Activated effector memory CD4-positive, alpha-beta T cell treated with anti-CD3 and anti-CD28 coated beads, Interleukin-2, amount 50 U/mL, for 16 hours (primary cell): Measurements from ENCODE around the gene ZNF396.

Experiments used
- DNase-seq: peaks from one replicate; pipeline ENCODE4 v3.0.0-alpha.2; 2020

Gene ZNF396

DNA sequence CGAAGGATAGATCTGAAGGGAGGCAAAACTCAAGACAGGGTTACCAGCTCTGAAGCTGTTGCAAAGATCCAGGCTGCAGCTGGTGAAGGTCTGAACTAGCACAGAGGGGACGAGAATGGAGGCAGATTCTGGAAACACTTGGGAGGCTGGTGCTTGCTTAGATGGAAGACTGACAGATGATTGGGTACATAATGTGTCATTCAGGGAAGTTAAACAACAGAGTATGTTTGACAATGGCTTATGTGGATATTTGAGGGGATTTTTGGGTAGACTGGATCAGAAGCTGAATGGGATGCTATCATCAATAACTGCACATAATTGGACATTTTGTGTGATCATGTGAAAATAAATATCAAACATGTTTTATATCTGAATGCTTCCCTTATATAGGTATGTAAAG lies 2.3 kb upstream of the ZNF396 start:
- DNase-seq: no peak

DNA sequence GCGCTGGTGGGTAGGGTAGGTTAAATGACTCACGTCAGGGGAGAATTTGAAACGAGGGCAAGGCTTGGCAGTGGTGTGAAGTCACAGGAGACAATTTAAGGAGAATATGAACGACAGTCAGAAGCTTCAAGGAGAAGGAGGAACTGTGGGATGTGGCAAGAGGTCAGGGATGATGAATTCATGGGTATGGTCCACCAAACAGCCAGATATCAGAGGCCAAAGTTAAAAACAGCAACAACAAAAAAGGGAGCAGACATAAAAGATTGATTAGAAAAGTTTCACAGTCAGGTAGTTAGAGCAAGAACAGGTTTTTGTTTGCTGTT lies 1.4 kb upstream of the ZNF396 start:
- no peak for DNase-seq

DNA sequence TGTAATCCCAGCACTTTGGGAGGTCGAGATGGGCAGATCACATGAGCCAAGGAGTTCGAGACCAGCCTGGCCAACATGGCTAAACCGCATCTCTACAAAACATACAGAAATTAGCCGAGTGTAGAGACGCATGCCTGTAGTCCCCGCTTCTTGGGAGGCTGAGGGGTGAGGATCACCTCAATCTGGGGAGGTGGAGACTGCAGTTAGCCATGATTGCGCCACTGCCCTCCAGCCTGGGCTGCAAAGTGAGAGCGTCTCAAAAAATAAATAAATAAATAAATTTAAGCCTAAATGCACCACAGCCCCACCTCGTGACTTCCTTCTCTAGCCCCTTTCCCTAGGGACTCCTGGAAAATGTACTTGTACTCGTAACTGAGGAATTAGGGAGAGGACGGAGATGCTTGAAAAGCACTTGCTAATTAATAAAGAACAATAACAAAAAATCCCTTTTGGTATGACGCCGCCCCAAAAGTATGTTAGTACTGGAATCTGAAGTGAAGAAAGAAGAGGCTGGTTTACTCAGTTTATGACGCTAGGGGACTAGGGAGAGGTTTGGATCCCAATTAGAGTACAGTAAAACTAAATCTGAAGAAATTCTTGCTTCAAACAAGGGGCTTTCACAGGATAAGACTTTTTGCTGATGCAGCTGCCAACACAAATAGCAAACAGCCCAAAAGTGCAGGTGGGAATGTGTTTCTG lies 887 bp upstream of the ZNF396 start:
- DNase-seq: no peak

DNA sequence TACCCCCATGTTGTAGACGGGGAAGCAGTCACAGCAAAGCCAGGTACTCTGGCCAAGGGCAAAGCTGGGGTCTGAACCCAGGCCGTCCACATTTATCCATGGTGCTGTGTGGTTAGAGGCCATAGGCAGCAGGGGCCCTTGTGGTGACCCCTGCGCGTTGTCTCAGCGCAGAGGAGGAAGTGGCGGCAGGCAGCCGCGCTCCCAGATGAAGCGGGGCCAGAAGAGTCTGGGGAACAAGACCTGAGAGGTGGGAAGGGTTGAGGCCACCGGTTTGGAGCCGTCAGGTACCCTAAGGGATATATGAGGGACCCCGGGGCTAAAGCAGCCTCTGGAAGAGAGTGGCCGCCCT lies 770 bp downstream of the ZNF396 start:
- no peak for DNase-seq

DNA sequence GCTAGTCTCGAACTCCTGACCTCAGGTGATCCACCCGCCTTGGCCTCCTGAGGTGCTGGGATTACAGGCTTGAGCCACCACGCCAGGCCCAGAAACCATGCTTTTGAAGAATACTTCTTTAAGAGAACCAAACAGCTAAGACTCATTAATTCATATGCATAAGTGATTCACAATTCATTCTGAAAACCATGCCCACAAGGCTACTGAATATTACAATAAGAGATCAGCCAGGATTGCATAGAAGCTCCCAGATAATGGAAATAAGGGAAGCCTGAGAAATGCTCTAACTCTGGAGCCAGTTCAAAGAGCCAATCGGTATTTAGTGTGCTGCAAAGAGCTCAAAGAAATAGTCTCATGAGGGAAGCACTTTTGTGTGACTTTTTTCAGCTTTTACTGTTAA lies 2.4 kb downstream of the ZNF396 start:
- no peak for DNase-seq

DNA sequence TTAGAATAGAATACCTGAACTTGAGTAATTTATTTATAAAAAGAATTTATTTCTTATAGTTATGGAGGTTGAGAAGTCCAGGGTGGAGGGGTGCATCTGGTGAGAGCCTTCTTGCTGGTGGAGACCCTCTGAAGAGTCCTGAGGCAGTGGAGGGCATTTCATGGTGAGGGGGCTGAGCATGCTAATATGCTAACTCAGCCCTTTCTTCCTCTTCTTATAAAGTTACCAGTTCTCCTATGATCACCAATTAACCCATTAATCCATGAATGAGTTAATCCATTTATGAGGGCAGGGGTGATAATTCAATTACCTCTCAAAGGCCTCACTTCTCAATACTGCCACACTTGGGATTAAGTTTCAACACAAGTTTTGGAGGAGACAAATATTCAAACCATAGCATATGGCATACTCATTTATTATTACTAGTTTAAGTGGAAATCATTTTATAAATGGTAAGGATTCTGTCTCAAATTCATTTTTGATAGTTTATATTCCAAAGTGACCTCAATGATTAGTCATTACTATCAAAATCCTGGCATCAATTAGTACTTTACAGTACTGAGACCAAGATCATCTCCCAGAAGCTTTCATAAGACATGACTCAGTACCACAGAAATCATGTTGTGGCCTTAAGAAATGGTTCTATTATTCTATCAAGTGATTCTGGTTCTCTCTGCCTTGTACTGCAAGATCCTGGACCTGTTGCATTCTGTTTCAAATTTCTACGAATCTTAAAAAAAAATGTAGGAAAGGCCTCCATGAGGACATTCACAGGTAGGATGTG lies 5.5 kb downstream of the ZNF396 start:
- no peak for DNase-seq

DNA sequence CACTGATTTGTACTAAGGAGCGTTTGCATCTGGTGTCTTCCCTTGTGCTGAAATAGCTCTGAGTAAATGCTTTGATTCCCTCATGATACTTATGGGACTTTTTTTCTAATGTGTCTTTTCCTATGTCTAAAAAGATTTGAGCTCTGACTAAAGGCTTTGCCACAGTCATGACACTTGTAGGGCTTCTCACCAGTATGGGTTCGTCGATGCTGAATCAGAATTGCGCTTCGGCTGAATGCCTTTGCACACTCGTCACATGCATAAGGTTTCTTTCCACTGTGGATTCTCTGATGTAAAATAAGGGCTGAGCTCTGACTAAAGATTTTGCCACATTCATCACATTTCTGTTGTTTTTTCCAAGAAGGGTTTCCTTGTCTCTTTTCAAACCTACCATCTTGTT lies 8.0 kb downstream of the ZNF396 start:
- no peak for DNase-seq

DNA sequence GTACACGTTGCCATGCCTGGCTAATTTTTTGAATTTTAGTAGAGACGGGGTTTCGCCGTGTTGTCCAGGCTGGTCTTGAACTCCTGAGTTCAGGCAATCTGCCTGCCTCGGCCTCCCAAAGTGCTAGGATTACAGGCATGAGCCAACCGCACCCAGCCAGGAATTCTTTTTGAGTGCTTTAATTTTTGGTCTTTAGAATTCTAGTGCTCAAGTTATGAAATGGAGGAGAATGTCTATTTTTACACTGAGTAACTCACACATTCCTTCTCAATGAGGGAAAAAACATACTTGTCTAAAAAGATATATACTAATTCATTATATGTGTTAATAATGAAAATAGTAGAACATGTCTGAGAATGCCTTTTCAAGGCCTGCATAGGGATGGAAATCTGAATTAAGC lies 8.5 kb downstream of the ZNF396 start:
- no peak for DNase-seq

DNA sequence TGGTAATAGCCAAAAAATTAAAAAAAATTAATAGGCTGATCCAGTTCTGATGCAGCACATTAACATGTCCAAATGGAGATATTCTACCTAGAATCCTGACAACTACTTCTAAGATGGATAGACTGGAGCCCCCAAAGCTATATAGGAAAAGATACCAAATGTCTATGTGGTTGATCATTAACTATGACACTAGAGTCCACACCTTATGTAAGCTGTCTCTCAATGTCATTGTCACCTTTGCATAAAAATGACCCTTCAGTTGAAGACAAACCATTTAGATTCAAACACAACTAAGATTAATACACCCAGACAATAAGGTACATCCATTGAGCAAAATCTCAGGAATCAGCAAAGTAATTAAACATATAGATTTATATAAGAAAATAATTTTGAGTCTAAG lies 14.6 kb downstream of the ZNF396 start:
- DNase-seq: no peak

DNA sequence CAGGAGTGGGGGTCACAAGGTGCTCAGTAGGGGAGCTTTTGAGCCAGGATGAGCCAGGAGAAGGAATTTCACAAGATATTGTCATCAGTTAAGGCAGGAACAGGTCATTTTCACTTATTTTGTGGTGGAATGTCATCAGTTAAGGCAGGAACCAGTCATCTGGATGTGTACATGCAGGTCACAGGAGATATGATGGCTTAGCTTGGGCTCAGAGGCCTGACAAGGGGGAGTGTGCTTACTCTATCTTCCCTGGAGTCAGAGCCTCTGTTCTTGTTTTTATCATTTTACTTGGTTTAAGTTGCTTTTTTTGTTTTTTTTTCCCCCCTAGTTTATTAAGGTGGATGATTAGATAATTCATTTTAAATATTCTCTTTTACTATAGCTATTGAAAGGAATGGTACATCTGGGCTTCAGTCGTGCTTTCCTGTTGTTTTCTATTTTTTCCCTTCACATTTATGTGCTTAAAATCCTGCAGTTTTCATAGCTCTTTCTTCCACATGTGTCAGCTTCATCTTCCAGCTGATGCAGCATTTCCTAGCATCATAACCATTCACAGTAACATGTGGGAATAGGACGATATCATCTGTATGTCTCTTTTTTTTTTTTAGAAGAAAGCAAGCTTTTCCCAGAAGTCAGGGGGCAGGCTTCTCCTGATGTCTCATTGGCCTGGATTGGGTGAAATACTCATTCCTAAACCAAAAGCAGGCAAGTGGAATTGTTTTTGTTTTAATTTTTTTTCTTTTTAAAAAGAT lies 15.4 kb downstream of the ZNF396 start:
- no peak for DNase-seq

DNA sequence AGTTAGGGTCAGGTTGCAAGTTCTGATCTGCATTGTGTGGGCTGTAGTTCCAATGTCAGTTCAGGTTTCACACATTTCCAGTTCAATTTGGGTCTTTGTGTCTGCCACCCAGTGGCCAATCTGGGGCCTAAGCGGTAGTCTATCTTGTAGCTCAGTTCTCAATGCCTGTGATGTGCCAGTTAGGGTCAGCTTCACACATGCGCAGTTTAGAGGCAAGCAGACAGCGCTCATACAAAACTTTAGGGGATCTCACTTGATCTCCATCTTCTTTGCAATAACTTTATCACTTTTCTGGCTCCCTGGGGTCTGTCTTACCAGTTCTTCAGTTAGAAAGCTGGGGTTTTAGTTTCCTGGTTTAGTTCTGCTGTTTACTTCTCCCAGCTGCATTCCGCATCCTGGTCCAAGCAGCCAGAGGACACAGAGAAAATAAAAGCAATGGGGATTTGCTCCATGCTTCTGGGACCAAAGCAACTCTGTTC lies 22.0 kb downstream of the ZNF396 start:
- peak; percentile 83 for DNase-seq

DNA sequence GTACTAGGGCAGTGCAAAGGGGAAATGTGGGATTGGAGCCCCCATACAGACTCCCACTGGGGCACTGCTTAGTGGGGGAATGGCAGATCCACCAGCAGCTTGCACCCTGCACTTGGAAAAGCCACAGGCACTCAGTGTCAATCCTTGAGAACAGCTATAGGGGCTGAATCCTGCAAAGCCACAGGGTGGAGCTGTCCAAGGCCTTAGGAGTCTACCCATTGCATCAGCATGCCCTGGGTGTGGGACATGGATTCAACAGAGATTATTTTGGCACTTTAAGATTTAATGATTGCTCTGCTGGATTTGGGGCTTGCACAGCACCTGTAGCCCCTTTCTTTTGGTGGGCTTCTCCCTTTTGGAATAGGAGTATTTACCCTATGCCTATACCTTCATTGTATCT lies 24.4 kb downstream of the ZNF396 start:
- no peak for DNase-seq

DNA sequence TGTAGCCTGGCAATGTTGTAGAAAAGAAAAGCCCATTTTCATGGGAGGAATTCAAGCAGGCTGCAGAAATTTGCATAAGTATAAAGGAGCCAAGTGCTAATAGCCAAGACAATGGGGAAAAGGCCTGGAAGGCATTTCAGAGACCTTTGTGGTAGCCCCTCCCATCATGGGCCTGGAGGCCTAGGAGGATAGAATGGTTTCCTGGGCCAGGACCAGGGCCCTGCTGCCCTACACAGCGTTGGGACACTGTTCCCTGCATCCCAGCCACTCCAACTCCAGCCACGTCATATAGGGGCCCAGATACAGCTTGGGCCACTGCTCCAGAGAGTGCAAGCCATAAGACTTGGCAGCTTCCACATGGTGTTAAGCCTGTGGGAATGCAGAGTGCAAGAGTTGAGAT lies 24.9 kb downstream of the ZNF396 start:
- no peak for DNase-seq

DNA sequence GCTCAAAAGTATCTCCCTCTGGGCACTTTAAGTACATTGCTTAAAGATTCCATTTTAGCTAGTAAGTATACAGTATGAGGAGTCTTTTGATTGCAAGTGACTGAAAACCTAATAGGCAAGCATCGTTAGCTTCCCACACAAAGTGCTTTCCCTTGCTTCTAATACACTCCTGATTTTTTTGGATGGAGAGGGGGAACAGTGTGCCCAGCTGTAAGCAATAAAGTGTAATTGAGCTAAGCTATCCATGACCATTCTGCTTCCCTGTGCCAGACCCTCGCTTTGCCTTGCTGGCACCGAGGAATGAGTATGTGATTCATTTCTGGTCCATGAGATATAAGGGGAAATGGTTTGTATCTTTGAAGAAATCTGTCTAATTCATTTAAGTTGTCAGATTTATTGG lies 29.1 kb downstream of the ZNF396 start:
- DNase-seq: no peak

DNA sequence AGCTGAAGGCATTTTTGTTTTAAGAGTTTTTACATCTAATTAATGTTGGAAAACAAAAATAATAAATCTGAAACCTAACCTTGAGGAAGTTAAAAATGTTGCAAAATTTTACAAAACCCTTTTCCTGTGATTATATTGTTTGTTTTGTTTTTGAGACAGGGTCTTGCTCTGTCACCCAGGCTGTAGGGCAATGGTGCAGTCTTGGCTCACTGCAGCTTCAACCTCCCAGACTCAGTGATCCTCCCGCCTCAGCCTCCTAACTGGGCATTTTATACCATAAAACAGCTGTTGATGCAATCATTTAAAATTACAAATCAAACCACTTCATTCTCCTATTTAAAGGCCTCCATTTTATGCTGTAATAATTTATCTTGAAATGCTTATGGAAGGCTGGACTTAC lies 31.2 kb downstream of the ZNF396 start:
- DNase-seq: no peak

DNA sequence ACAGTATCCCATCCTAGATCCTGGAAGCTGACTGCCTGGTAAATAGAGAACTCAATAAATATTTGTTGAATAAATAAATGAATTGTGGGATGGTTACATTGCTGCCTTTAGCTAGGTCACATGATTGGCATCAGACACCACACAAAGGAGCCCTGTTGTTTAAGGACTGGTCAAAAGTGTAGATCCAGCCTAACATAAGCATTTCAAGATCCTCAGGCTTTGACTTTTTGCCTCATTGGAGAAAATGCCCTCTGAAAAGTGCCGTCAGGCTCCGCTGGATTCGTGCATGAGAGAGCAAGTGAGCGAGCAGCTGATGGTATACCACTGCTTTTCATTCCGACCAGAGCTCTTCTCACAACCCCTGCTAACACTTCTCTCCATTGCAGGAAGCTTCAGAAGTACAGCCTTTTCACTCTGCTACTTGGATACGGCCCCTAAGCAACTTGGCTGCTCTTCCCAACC lies 31.6 kb downstream of the ZNF396 start:
- DNase-seq: no peak

DNA sequence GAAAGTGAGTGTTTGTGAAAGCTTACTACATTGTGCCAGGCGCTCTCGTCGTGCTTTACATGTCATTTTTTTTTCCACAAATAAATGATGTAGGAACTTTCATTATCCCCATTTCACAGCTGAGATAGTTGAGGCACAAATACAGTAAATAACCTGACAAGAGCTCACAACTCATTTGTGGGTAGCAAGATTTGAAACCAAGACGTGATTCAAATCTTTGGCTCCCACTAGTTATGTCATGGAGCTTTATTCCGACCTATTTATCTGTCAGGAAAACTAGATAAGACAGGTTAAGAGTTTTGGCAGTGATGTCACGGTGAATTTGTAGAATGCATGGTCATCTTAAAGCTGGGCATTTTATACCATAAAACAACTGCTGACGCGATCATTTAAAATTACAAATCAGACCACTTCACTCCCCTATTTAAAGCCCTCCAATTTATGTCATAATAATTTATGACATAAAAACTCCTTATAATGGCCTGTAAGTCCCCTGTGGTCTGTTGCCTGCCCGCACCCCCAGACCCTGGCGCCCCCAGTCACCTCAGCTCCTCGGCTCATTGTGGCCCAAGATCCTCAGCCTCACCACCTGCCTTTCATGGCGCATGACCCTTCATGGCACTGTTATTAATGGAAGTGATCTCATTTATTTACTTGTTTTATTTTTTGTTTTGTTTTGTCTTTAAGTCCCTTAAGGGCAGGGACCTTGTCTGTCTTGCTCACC lies 32.2 kb downstream of the ZNF396 start:
- DNase-seq: no peak

DNA sequence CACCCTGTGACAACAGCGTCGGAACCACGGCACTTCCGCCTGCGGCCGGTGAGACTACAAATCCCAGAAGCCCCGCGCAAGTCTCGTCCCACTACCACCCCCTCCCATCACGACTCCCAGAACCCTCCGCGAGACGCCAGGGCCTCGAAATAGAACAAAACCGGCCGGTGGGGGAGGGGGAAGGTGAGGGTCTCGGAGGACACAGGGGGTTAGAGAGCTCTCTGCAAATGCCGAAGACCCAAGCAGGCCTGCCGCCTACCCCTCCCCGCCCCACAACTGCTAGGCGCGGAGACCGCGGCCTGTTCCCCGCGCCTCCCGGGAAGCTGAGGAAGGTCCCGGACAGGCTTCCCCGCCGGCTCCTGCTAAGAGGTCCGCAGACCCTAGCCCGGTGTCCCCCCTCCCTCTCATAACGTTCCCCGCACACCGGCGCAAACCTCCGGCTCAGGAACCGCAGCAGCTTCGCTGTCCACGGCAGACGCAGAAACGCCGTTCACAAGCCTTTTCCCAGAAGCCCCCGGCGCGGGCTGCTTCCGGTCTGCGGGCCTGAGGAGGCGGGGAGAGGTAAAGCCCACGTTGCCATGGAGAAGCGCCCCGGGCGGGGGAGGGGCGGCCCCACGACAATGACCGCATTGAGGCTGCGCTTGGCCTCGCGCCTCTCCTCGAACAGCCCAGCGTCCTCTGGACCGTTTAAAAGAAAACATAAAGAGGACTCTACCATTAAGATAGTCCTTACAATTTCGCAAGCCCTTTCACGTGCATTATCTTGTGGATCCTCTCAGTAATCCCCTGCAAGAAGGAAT lies 33.0 kb downstream of the ZNF396 start, which contains the start of gene ZNF24:
ZNF24 (minus strand) TSS at position 485 of the 800 bp plus-strand sequence. CDS start 3,770 bp downstream, outside the sequence.
- peak; percentile 97 for DNase-seq

DNA sequence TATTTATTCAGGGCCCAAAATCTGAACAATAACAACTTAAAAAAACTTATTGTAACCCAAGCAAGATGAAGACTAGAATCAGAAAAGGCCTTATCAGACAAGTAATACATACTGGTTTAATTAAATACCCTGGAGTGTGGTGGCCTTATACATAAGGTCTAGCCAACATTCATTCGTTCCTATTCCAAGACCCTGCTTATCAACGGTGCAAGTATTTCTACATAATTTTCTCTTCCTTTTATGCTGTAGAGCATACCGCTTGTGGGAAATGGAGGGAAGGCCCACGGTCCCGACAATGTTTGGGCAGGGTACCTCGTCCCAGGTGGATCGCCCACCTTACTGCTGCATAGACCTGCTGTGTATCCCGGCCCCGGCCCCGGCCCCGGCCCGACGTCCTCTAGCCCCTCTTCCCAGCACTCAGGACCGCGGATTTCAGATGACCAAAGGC lies 33.6 kb downstream of the ZNF396 start:
- no peak for DNase-seq

DNA sequence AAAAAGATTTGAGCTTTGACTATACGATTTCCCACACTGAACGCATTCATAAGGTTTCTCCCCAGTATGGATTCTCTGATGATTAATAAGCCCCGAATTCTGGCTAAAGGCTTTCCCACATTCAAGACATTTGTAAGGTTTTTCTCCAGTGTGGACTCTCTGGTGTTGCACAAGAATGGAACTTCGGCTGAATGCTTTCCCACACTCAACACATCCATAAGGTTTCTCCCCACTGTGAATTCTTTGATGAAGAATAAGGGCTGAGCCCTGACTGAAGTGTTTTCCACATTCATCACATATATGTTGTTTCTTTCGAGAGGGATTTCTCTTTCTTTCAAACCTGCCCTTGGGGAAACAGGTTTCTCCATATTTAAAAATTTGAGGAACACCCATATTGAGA lies 39.9 kb downstream of the ZNF396 start:
- DNase-seq: no peak

DNA sequence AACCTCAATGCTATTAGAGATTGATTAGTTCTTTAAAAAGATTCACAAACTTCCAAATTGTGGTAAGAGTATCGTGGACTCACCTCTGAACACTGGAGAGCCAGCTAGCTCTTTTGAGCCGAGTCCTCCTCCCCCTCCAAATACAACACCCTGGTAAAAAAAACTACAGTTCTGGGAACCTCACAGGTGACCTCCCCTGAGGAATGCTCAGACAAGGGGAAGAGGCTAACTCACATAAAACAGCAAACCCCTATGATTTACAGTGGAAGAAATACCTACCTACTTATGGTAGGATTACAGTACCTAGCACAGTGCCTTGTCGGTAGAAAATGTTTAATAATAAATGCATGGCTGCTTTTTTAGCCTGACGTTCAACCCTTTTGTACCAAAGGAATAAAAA lies 41.3 kb downstream of the ZNF396 start:
- DNase-seq: no peak

DNA sequence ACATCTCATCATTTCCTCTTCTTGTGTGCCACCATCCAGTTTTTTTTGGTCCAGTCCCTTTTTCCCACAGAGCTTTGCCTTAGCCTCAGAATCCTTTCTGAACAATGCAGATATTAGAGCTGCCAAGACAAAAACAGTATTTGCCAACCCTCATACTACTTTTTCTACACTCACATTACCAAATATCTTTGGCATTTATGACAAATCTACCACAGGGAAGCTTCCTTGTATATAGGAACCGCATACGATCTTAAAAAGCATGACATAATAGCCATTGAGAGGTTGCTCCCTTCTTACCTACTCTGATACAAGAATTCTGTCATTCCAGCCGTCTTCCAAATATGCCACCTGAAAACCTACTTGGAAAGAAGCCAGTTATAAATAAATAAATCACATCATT lies 42.3 kb downstream of the ZNF396 start:
- DNase-seq: no peak
